HepG2 (cell line): ENCODE results near the gene IQGAP3. TPM values are rescaled to one million over a fixed set of nuclear protein-coding genes. Genes with fewer than 3 reads are reported as not detected.

Experiments
- ATAC-seq: fragments of 200-7000 bp; cut with Tn5 transposase; 3 replicates; pipeline ENCODE4 v1.9.1; 2020; ENCODE audit warnings: mild to moderate bottlenecking, moderate library complexity
- BruUV-seq: library from RNA; stranded (reverse); fragments of 400-500 nt; replicated peaks from 2 replicates; lab custom pipeline; 2021; lab: Mats Ljungman, UMichigan
- CTCF ChIA-PET: fragments of 300-600 bp; formaldehyde crosslinking; extraction: SDS; loops from one replicate; lab custom pipeline; 2021; ENCODE audit warnings: low total read pairs, inconsistent platforms, low intra/inter-chr PET ratio; lab: Yijun Ruan, JAX
- POLR2A ChIA-PET: fragments of 350-600 bp; sonication (Branson Sonifier 250); formaldehyde crosslinking; loops from one replicate; lab custom pipeline; 2020; ENCODE audit warnings: antibody characterized with exemption, inconsistent platforms; lab: Yijun Ruan, JAX
- DNase-seq: peaks from one replicate; pipeline ENCODE4 v3.0.0-alpha.2; 2015; ENCODE audit warnings: low spot score
- FAIRE-seq: peaks from 3 replicates; lab custom pipeline; 2011; peaks lifted over from hg19 to GRCh38; lab: Jason Lieb, UNC
- H2AFZ ChIP-seq: one replicate; pipeline ENCODE4 v1.6.1; 2011; ENCODE audit warnings: low read length, inconsistent platforms
- H3K27ac ChIP-seq: fragments of 300-600 bp; 3 replicates; pipeline ENCODE4 v1.8.0; 2011; ENCODE audit warnings: mixed run types, mild to moderate bottlenecking, mixed read lengths, low read length, inconsistent platforms; ENCODE audit not compliant: insufficient read depth; ENCODE audit errors: extremely low read length
- H3K27me3 ChIP-seq, 2 experiments: fragments of 200-600 bp in 1 of 2; 2 replicates in 1 of 2; 3 replicates in 1 of 2; pipeline versions ENCODE4 v1.6.0 to v1.8.0; 2011; ENCODE audit warnings: low read length in 2 of 2, mild to moderate bottlenecking in 2 of 2, moderate library complexity in 2 of 2, inconsistent platforms in 1 of 2; ENCODE audit not compliant: insufficient read depth in 2 of 2, control insufficient read depth in 1 of 2
- H3K36me3 ChIP-seq, 2 experiments: fragments of 200-600 bp in 1 of 2; replicated peaks in 1 of 2; 2 replicates in 1 of 2; 3 replicates in 1 of 2; pipeline versions ENCODE4 v1.5.1 to v1.8.0; 2011; ENCODE audit warnings: low read length in 2 of 2, inconsistent platforms in 1 of 2; ENCODE audit not compliant: insufficient read depth in 2 of 2, control insufficient read depth in 1 of 2
- H3K4me1 ChIP-seq: 2 replicates; pipeline ENCODE4 v1.5.1; 2012; ENCODE audit warnings: low read length, inconsistent platforms; ENCODE audit not compliant: insufficient read depth
- H3K4me2 ChIP-seq: 2 replicates; pipeline ENCODE4 v1.6.0; 2011; ENCODE audit warnings: low read depth, low read length, inconsistent platforms
- H3K4me3 ChIP-seq, 3 experiments: fragments of 200-600 bp in 1 of 3; sonication (generic), shearing (Covaris generic) in 1 of 3; replicated peaks in 1 of 3; 2 replicates each; pipeline ENCODE4 v1.5.1; 2011 to 2016; ENCODE audit warnings: low read length in 3 of 3, inconsistent platforms in 2 of 3, low read depth in 2 of 3, mild to moderate bottlenecking in 2 of 3, control low read depth in 1 of 3, mixed read lengths in 1 of 3; ENCODE audit not compliant: insufficient read depth in 1 of 3
- H3K79me2 ChIP-seq: one replicate; pipeline ENCODE4 v1.6.1; 2011; ENCODE audit warnings: low read length, inconsistent platforms; ENCODE audit not compliant: insufficient read depth
- H3K9ac ChIP-seq: 2 replicates; pipeline ENCODE4 v1.6.0; 2011; ENCODE audit warnings: mild to moderate bottlenecking, low read depth, low read length, inconsistent platforms; ENCODE audit not compliant: insufficient read depth
- H3K9me3 ChIP-seq: 2 replicates; pipeline ENCODE4 v1.5.1; 2012; ENCODE audit warnings: mild to moderate bottlenecking, low read length
- H4K20me1 ChIP-seq: 2 replicates; pipeline ENCODE4 v1.6.0; 2011; ENCODE audit warnings: inconsistent platforms, mild to moderate bottlenecking, low read length, moderate library complexity; ENCODE audit not compliant: insufficient read depth
- CBX5 ChIP-seq: sonication (generic); formaldehyde crosslinking; IDR thresholded peaks from 2 replicates; pipeline ENCODE4 v1.4.0; 2020; ENCODE audit warnings: missing genetic modification reagents, borderline replicate concordance
- LCORL ChIP-seq, 2 experiments: fragments of 450-650 bp in 1 of 2; sonication (generic) in 1 of 2; formaldehyde crosslinking in 1 of 2; IDR thresholded peaks; 2 replicates each; pipeline versions ENCODE4 v1.5.0 to v1.6.1; 2017 to 2020; ENCODE audit warnings: antibody characterized with exemption in 1 of 2, missing genetic modification reagents in 1 of 2
- MLLT10 ChIP-seq: sonication (generic); formaldehyde crosslinking; IDR thresholded peaks from 2 replicates; pipeline ENCODE4 v1.4.0; 2020; ENCODE audit warnings: missing genetic modification reagents
- ZNF598 ChIP-seq: sonication (generic); formaldehyde crosslinking; IDR thresholded peaks from 2 replicates; pipeline ENCODE4 v1.5.1; 2020; ENCODE audit warnings: mild to moderate bottlenecking, missing genetic modification reagents, borderline replicate concordance
- WGBS: methylation state at CpG from one replicate; pipeline ENCODE4 v1.1.6; 2017; ENCODE audit warnings: low lambda C conversion rate; 5-methylcytosine and 5-hydroxymethylcytosine counted together
- in situ Hi-C: cut with HindIII; loops from 2 replicates; pipeline ENCODE4 v1.10.0; 2017; ENCODE audit warnings: low pct_unique_long_range_greater_than_20kb; ENCODE audit not compliant: extremely low pct_ligation_motif_present
- intact Hi-C: fragments of 100-400 bp; cut with micrococcal nuclease; formaldehyde crosslinking; loops from one replicate; pipeline ENCODE4 v1.10.0; 2022; ENCODE audit not compliant: unreplicated experiment
- polyA plus RNA-seq, 8 experiments: library from polyadenylated mRNA; depleted of rRNA in 3 of 8; stranded (reverse) in 7 of 8; unstranded in 1 of 8; fragments of >200 nt; fragmentation: Illumina TruSeq in 4 of 8; extraction: Trizol in 4 of 8; gene quantifications; 2 replicates each; pipeline versions ENCODE4 v1.2.1 to v1.2.3, GENCODE V29; 2011 to 2016; ENCODE audit warnings: low read depth in 4 of 8, missing spikeins in 1 of 8, mixed read lengths in 1 of 8; ENCODE audit not compliant: insufficient read depth in 1 of 8
- total RNA-seq, 5 experiments: library from RNA; depleted of rRNA; stranded (reverse); fragments of >200 nt; fragmentation: Illumina TruSeq; extraction: Trizol; gene quantifications; 2 replicates each; pipeline ENCODE4 v1.2.3, GENCODE V29; 2016; ENCODE audit warnings: low read depth in 1 of 5
- TF ChIP-seq, protein P1 (sequence below): sonication (generic); formaldehyde crosslinking; IDR thresholded peaks from 2 replicates; pipeline ENCODE4 v1.4.0; 2020; ENCODE audit warnings: missing genetic modification reagents
- TF ChIP-seq, protein P2 (sequence below): sonication (generic); formaldehyde crosslinking; IDR thresholded peaks from 2 replicates; pipeline ENCODE4 v1.4.0; 2020; ENCODE audit warnings: mild to moderate bottlenecking, missing genetic modification reagents, borderline replicate concordance
- TF ChIP-seq, protein P3 (sequence below): fragments of 450-650 bp; IDR thresholded peaks from 2 replicates; pipeline ENCODE4 v1.6.1; 2016
- TF ChIP-seq, protein P4 (sequence below): sonication (generic); formaldehyde crosslinking; IDR thresholded peaks from 2 replicates; pipeline ENCODE4 v1.5.1; 2020; ENCODE audit warnings: mild to moderate bottlenecking, missing genetic modification reagents, moderate library complexity

IQGAP3 gene
- total and polyA plus RNA-seq, 2 of the 13 experiments (the other 11 are each of a cell fraction or from before 2014, with no cell fraction given) = 13.5 to 14.1 TPM

DNA sequence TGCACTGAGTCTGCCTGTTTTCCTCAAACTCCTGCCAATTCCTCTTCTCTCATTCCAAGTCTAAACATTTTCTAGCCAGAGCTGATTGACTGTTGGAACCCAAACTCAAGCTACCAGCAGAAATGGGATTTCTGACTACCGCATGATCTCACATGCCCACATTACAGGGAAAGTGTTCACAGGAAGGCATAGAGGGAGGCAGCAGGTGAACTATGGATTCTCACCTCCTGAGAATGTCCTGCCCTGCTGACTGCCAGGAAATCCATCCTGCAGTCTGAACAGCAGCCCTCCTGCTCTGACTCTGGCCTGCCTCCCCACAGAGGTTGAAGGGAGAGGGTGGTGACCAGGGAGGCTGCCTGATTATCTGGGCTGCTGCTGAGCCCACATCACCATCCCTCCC, 22.5 kb downstream of the IQGAP3 start (continued):
- TF ChIP-seq, protein P1, sequence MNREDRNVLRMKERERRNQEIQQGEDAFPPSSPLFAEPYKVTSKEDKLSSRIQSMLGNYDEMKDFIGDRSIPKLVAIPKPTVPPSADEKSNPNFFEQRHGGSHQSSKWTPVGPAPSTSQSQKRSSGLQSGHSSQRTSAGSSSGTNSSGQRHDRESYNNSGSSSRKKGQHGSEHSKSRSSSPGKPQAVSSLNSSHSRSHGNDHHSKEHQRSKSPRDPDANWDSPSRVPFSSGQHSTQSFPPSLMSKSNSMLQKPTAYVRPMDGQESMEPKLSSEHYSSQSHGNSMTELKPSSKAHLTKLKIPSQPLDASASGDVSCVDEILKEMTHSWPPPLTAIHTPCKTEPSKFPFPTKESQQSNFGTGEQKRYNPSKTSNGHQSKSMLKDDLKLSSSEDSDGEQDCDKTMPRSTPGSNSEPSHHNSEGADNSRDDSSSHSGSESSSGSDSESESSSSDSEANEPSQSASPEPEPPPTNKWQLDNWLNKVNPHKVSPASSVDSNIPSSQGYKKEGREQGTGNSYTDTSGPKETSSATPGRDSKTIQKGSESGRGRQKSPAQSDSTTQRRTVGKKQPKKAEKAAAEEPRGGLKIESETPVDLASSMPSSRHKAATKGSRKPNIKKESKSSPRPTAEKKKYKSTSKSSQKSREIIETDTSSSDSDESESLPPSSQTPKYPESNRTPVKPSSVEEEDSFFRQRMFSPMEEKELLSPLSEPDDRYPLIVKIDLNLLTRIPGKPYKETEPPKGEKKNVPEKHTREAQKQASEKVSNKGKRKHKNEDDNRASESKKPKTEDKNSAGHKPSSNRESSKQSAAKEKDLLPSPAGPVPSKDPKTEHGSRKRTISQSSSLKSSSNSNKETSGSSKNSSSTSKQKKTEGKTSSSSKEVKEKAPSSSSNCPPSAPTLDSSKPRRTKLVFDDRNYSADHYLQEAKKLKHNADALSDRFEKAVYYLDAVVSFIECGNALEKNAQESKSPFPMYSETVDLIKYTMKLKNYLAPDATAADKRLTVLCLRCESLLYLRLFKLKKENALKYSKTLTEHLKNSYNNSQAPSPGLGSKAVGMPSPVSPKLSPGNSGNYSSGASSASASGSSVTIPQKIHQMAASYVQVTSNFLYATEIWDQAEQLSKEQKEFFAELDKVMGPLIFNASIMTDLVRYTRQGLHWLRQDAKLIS = no peak
- TF ChIP-seq, protein P2, sequence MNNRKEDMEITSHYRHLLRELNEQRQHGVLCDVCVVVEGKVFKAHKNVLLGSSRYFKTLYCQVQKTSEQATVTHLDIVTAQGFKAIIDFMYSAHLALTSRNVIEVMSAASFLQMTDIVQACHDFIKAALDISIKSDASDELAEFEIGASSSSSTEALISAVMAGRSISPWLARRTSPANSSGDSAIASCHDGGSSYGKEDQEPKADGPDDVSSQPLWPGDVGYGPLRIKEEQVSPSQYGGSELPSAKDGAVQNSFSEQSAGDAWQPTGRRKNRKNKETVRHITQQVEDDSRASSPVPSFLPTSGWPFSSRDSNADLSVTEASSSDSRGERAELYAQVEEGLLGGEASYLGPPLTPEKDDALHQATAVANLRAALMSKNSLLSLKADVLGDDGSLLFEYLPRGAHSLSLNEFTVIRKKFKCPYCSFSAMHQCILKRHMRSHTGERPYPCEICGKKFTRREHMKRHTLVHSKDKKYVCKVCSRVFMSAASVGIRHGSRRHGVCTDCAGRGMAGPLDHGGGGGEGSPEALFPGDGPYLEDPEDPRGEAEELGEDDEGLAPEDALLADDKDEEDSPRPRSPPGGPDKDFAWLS = no peak
- TF ChIP-seq LCORL (IDR thresholded peaks at IDR 0.05) (no peak), LCORL (CRISPR knock-in tag; IDR thresholded peaks at IDR 0.05) (no peak), CBX5 (no peak)
- TF ChIP-seq, protein P3, sequence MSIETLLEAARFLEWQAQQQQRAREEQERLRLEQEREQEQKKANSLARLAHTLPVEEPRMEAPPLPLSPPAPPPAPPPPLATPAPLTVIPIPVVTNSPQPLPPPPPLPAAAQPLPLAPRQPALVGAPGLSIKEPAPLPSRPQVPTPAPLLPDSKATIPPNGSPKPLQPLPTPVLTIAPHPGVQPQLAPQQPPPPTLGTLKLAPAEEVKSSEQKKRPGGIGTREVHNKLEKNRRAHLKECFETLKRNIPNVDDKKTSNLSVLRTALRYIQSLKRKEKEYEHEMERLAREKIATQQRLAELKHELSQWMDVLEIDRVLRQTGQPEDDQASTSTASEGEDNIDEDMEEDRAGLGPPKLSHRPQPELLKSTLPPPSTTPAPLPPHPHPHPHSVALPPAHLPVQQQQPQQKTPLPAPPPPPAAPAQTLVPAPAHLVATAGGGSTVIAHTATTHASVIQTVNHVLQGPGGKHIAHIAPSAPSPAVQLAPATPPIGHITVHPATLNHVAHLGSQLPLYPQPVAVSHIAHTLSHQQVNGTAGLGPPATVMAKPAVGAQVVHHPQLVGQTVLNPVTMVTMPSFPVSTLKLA = no peak

DNA sequence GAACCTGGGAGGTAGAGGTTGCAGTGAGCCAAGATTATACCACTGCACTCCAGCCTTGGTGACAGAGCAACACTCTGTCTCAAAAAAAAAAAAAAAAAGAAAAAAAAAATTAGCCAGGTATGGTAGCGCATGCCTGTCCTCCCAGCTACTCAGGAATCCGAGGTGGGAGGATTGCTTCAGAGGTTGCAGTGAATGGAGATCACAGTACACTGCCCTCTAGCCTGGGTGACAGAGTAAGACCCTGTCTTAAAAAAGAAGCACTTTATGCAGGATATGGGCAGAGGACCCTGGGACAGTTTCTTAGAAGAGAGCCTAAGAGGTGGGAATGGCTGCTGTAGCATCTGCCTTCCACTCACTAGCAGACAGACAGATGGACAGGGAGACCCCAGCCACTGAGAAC, 23.0 kb downstream of the IQGAP3 start:
- no peaks in the 10 kb centered on the region for H3K27me3 ChIP-seq
- H3K27ac ChIP-seq = no peak overlapping the region
- in situ Hi-C loops = no loop called here
- no peak for DNase-seq
- no peak for ATAC-seq
- H3K9me3 ChIP-seq = no peaks in the 10 kb centered on the region
- H3K79me2 ChIP-seq = no peaks in the 10 kb centered on the region
- BruUV-seq = no TSS peak
- no peak overlapping the region for H3K9ac ChIP-seq
- POLR2A ChIA-PET = no interaction called here
- H2AFZ ChIP-seq = no peak overlapping the region
- peaks cover 1 to 35% of the 10 kb centered on the region in 2 experiments; a peak in 4 of 5 replicates for H3K36me3 ChIP-seq
- 91% methylated on average over 2 of the region's 2 CpGs for WGBS
- peaks cover 15% of the 10 kb centered on the region for H3K4me1 ChIP-seq
- no peak overlapping the region for H3K4me3 ChIP-seq
- FAIRE-seq = no peak
- no peak overlapping the region for H3K4me2 ChIP-seq
- CTCF ChIA-PET = no interaction called here
- TF ChIP-seq MLLT10 (CRISPR knock-in tag) (no peak), ZNF598 (CRISPR knock-in tag) (no peak)
- TF ChIP-seq, protein P4, sequence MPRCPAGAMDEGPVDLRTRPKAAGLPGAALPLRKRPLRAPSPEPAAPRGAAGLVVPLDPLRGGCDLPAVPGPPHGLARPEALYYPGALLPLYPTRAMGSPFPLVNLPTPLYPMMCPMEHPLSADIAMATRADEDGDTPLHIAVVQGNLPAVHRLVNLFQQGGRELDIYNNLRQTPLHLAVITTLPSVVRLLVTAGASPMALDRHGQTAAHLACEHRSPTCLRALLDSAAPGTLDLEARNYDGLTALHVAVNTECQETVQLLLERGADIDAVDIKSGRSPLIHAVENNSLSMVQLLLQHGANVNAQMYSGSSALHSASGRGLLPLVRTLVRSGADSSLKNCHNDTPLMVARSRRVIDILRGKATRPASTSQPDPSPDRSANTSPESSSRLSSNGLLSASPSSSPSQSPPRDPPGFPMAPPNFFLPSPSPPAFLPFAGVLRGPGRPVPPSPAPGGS = no peak
- no peaks in the 10 kb centered on the region for H4K20me1 ChIP-seq
- intact Hi-C loops = no loop called here
